Activated T-cell treated with anti-CD3 and anti-CD28 coated beads for 24 hours (primary cell): ENCODE measurements around the gene SEMA6D.

ENCODE experiments used
- DNase-seq: peaks from one replicate; pipeline ENCODE4 v3.0.0-alpha.2; 2020; ENCODE audit warnings: low read depth

Gene SEMA6D

DNA sequence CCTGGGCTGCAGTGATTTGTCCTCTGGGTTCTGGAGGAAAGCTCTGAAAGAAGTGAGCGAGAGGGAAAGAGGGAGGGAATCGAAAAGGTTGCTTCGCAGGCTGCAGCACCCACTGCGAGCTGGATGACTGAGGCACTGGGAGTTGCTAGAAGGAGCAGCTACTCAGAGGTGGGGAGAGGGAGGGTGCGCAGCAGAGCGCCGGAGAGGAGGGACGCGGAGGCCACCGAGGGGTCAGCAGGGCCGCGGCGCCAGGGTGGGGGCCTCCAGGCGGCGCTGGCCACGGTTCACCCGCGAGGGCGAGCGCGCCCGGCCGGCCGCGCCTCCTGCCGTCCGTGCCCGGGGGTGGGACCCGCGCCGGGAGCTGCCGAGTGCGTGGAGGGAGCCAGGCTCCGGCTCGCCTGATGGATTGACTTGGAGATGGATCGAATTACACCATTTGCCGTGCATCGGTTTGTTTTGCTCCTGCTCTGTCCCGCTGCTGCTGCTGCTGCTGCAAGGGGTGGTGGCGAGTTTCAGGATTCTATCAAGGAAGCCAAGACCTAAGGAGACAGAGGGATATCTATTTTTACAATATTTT, at the start of gene SEMA6D:
Gene SEMA6D (plus strand): TSS at position 470 of the 577 bp plus-strand sequence. CDS start 42,294 bp downstream, outside the sequence.
- no peak for DNase-seq

- DNase-seq, result no peak
Measured at GRCh38 chr15:47669221-47669620, 48.1 kb upstream of the SEMA6D start.

DNA sequence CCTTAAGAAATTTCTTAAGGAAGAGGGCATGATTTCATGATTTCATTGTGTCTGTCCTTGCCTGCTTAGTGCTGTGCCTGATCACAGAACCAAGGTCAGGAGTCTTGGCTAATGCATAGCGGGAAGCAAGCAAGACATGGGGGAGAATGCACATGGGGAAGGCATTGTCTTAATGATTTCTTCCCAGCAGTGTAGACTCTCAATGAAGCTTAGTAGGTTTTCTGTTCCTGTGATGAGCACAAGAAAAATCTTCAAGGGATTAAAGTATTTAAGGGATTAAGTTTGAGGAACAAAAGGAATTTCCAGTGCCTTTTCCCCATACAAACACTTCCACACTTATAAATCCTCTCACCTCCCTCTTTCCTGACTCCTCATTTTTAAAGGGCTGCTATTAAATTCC, 46.9 kb upstream of the SEMA6D start:
- no peak for DNase-seq

GRCh38 chr15:47673232-47673761, 44.0 kb upstream of the SEMA6D start:
- DNase-seq, result no peak

- no peak for DNase-seq
Measured at GRCh38 chr15:47674586-47675232, 42.6 kb upstream of the SEMA6D start.

GRCh38 chr15:47675735-47676134, 41.6 kb upstream of the SEMA6D start:
- DNase-seq, result no peak

DNA sequence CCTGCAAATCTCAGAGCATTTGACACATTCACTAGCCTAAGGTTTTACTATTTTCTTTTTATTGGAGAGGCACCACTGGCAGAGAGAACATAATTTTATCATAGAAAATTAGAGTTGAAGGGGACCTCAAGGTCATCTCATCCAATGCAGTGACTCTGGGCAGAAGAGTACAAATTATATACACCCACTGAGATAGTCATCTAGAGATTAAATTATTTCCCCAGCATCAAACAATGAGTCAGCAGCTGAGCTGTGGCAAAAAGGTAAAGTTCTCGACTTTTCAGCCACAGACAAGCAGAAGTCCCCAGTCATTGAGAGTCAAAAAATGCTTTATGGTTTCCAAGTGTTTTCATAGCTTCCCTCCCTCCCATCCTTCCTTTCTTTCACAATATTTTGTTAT, 39.3 kb upstream of the SEMA6D start:
- no peak for DNase-seq

GRCh38 chr15:47682661-47683060, 34.6 kb upstream of the SEMA6D start:
- DNase-seq, result no peak

DNA sequence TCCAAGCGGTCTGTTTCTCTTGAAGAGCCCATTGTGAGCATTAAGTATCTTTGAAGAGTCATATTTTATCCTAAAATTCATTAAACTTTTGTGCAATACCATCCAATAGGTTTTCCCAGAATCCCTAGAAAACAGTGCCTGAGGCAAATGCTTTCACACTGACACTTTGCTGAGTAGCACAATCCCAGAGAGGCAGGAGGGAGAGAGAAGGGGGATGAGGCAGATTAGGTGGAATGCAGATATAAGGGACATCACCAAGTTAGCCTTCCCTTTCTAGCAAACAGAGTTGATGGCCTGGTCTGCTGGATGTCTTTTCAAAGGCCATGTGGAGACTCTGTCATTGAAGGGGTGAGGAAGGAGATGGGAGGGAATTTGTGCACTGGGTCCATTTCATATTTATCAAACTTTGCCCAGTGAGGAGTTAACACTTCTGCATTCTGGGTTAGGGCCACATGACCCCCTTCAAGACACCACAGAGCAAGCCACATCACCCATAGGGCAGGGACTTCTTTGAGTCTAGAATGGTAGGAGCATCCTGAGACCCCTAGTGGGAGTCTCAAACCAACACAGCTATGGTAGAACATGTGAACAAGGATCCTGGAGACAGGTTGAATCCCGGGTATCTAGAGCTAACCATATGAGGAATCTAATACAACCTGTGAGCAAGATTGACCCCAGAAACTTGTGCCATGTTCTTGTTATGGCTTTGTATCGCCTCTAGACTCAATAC, 32.0 kb upstream of the SEMA6D start:
- no peak for DNase-seq

DNA sequence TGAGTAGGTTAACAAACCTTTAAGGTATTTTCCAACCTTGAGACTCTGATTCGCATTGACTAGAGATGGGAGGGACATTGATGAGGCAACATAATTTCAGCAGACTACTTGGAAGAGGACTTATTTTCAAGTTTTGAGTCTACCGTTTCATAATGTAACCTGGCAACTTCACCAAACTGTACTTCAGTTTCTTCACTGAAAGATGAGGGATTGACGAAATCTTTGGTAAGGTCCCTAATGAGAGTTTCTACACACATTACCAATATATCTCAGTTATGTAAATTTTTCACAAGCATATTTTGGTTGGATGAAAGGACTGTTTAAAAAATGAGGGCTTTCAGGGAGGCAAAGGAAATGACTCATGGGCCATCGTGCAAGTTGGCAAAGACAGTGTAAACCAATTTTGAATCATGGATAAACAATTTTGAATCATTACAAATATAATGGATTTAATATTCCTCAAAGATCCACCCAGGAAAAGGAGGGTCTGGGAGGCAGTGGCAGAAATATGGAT, 28.7 kb upstream of the SEMA6D start:
- DNase-seq, result no peak

GRCh38 chr15:47689660-47690059, 27.6 kb upstream of the SEMA6D start:
- no peak for DNase-seq

DNA sequence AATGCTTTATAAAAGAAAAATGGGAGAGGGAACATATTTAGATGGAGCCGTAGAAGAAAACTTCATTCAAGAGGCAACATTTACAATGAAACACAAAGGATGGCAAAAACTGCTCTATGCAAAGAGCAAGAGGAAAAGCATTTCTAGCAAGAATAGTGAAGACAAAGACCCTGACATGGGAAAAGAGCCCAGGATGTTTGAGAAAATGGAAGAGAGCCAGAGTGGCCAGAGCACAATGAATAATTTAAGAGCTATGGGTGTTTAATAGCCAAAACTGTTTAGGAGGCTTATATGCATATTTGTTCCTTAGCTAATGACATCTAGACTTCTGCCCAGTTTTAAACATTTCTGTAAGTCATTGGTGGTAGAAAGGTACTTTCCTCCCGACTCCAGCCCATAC, 25.4 kb upstream of the SEMA6D start:
- no peak for DNase-seq

DNA sequence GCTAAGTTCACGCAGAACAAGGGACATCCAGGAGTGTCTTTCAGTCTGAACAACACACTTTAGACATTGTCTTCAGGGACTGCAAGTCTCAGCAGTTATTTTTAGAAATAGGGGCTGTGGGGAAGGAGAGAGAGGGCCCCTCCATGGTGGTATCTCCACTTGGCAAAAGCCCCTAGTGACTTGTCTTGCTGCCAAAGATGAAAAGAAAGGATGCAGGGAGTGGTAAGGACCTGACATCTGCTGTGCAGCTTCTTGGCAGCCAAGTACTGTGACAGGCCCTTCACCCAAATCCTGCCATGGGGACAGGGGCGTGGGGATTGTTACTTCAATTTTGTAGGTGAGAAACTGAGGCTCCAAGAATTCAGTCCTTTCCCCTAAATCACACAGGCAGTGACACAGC, 21.0 kb upstream of the SEMA6D start:
- no peak for DNase-seq

GRCh38 chr15:47705281-47705997, 11.9 kb upstream of the SEMA6D start:
- no peak for DNase-seq

GRCh38 chr15:47707391-47707790, 9.9 kb upstream of the SEMA6D start:
- no peak for DNase-seq

- no peak for DNase-seq
Measured at GRCh38 chr15:47708161-47708980, 8.9 kb upstream of the SEMA6D start.

- no peak for DNase-seq
Measured at GRCh38 chr15:47711655-47712054, 5.7 kb upstream of the SEMA6D start.

DNA sequence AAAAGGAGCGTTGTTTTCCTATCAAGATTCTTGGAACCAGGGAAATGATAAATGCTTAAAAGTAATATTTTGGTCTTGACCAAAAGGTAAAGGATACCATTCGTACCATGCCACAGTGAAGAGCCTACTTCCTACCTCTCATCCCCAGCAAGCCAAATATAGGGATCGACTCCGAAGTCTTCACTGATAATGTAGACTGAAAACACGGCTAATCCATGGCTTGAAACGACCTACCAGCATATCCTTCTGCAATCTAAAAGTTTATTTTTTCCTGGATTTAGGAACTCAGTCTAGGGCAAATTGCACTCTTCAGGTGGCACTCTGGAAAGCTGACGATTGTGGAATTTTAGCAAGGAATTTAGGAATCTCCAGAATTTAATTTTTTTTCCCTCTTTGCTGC, 1.9 kb upstream of the SEMA6D start:
- no peak for DNase-seq

GRCh38 chr15:47715856-47716445, 1.4 kb upstream of the SEMA6D start:
- no peak for DNase-seq

- DNase-seq, result no peak
Measured at GRCh38 chr15:47716516-47716915, 789 bp upstream of the SEMA6D start.
